Mucosa of descending colon (tissue), 3 donors: Measurements from ENCODE around the gene CCDC188. TPM values are rescaled to one million over a fixed set of nuclear protein-coding genes. Genes with fewer than 3 reads are reported as not detected.

Experiments used
- ATAC-seq: fragments of 200-7000 bp; cut with Tn5 transposase; one replicate; pipeline ENCODE4 v1.9.1; 2020; ENCODE audit warnings: mild to moderate bottlenecking, moderate library complexity
- DNase-seq, 3 donors: peaks; one replicate each; pipeline ENCODE4 v3.0.0-alpha.2; 2020
- H3K36me3 ChIP-seq: fragments of 200-600 bp; one replicate; pipeline ENCODE4 v1.8.0; 2021; ENCODE audit warnings: low read depth, mild to moderate bottlenecking
- H3K4me1 ChIP-seq: fragments of 200-600 bp; one replicate; pipeline ENCODE4 v1.8.0; 2021; ENCODE audit warnings: low read depth, mild to moderate bottlenecking
- H3K4me3 ChIP-seq: fragments of 200-600 bp; one replicate; pipeline ENCODE4 v1.8.0; 2021; ENCODE audit warnings: mild to moderate bottlenecking
- H3K9me3 ChIP-seq: fragments of 200-600 bp; one replicate; pipeline ENCODE4 v1.8.0; 2021; ENCODE audit warnings: mild to moderate bottlenecking
- intact Hi-C, 2 donors: fragments of 100-400 bp; cut with DNase I in 1 of 2; cut with micrococcal nuclease in 1 of 2; formaldehyde crosslinking; loops; one replicate each; pipeline versions ENCODE4 v1.11.0 to v1.11.1; 2022; cut with DNase I, micrococcal nuclease
- microRNA-seq: library from miRNA; unstranded; fragments of <30 nt; microRNA quantifications from one replicate; pipeline ENCODE4, GENCODE V29; 2019
- total RNA-seq, 3 donors: library from RNA; stranded (reverse); fragmentation: NEBNext Ultra II Directional in 2 of 3; extraction: Animal tissue kit (Norgen Biotek cat#: 25700) in 2 of 3; gene quantifications; one replicate each; pipeline versions ENCODE4 v1.2.1 to v1.2.4, GENCODE V29; 2021 to 2023
- TF ChIP-seq, protein P1 (sequence below): fragments of 200-600 bp; IDR thresholded peaks from one replicate; pipeline ENCODE4 v1.8.0; 2022; ENCODE audit warnings: antibody characterized with exemption, mild to moderate bottlenecking
- donor health status: DM: no; HTN: no; CAD: no; lungs with moderate emphysema.
- donor health status: DM: no; HTN: no; CAD: no.
- donor health status: DM: no; HTN: yes; CAD: no.

Gene CCDC188
- total RNA-seq, 3 donors from 2014 or later, result 0.41 to 0.98 (median 0.65) TPM

DNA sequence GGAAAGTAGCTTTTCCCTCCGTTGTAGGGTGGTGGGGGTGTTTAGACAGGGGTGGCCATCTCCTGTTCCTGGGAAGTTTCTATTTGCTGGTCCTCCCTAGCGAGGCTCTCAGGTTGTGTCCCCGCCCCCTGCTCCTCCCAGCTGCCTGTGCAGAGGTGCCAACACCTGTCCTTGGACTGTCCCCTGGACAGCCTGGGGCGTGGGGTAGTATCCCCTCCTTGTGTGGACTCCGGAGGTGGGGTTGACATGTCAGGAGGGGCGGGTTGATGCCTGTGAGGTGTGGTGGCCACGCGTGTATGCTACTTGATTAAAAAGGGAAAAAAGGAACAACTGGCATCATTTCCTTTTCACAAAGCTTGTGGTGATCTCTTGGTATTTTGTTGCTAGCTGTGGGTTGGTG is 49.2 kb downstream of the CCDC188 start:
- TF ChIP-seq, protein P1, sequence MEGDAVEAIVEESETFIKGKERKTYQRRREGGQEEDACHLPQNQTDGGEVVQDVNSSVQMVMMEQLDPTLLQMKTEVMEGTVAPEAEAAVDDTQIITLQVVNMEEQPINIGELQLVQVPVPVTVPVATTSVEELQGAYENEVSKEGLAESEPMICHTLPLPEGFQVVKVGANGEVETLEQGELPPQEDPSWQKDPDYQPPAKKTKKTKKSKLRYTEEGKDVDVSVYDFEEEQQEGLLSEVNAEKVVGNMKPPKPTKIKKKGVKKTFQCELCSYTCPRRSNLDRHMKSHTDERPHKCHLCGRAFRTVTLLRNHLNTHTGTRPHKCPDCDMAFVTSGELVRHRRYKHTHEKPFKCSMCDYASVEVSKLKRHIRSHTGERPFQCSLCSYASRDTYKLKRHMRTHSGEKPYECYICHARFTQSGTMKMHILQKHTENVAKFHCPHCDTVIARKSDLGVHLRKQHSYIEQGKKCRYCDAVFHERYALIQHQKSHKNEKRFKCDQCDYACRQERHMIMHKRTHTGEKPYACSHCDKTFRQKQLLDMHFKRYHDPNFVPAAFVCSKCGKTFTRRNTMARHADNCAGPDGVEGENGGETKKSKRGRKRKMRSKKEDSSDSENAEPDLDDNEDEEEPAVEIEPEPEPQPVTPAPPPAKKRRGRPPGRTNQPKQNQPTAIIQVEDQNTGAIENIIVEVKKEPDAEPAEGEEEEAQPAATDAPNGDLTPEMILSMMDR, result no peak

GRCh38 chr22:20099099-20099711 is 51.6 kb downstream of the CCDC188 start:
- Histone ChIP-seq H3K4me3 (no peak overlapping the region), H3K9me3 (no peaks in the 10 kb centered on the region), H3K4me1 (no peaks in the 10 kb centered on the region), H3K36me3 (no peaks in the 10 kb centered on the region)
- intact Hi-C loops, result no loop called here
- TF ChIP-seq, protein P1, result no peak
- DNase-seq (peak in 2 of 3 donors; percentile 5 to 11), ATAC-seq (no peak)

More for the DNA sequence above, 49.2 kb downstream of the CCDC188 start:
- no peak for ATAC-seq
- DNase-seq, result peak in 2 of 3 donors; percentile 24 to 27
- no peak overlapping the region for H3K4me3 ChIP-seq
- intact Hi-C loops, result no loop called here
- H3K4me1 ChIP-seq, result no peaks in the 10 kb centered on the region
- no peaks in the 10 kb centered on the region for H3K9me3 ChIP-seq
- no peaks in the 10 kb centered on the region for H3K36me3 ChIP-seq

Small RNA genes within 50 kb of the gene (microRNA-seq; reads per million reads assigned to microRNA genes)
- gene MIR6816, result not detected

Other genes with a start within 250 kb of the CCDC188 start
- gene COMT, start 209.3 kb downstream of the CCDC188 start, total RNA-seq, result 10 to 100 TPM; 61.2 to 88.7 (median 70.7) TPM
- gene TXNRD2, start 209.2 kb downstream of the CCDC188 start, total RNA-seq, result 10 to 100 TPM; 20.9 to 23.6 (median 22.6) TPM
- gene ARVCF, start 134.2 kb downstream of the CCDC188 start, total RNA-seq, result 10 to 100 TPM; 11.2 to 15.3 (median 15.1) TPM
- 10 to 100 TPM; 17.5 to 29.7 (median 27.6) TPM for gene TANGO2, start 129.9 kb downstream of the CCDC188 start, total RNA-seq
- gene DGCR8, start 70.8 kb downstream of the CCDC188 start, total RNA-seq, result 10 to 100 TPM; 39.0 to 48.8 (median 48.4) TPM
- gene RANBP1, start 35.0 kb downstream of the CCDC188 start, total RNA-seq, result 100 to 1,000 TPM in 1 of 3 donors, 10 to 100 TPM in 2; 58.4 to 102 (median 66.0) TPM
- gene TRMT2A, start 33.8 kb downstream of the CCDC188 start, total RNA-seq, result 10 to 100 TPM; 34.4 to 50.0 (median 37.6) TPM
- 10 to 100 TPM; 27.7 to 53.0 (median 42.2) TPM for gene ZDHHC8, start 19.3 kb downstream of the CCDC188 start, total RNA-seq
- gene RTN4R, start 117.3 kb upstream of the CCDC188 start, total RNA-seq, result 1 to 10 TPM; 1.6 to 3.5 (median 2.5) TPM
- 10 to 100 TPM; 24.8 to 33.9 (median 27.5) TPM for gene DGCR6L, start 169.0 kb upstream of the CCDC188 start, total RNA-seq
- 10 to 100 TPM in 1 of 3 donors, 1 to 10 TPM in 2; 4.2 to 14.4 (median 4.8) TPM for gene ZNF74, start 243.1 kb upstream of the CCDC188 start, total RNA-seq